Endothelial cell of umbilical vein (primary cell): ENCODE data around the gene DLGAP1.

Experiments
- CTCF ChIP-seq, 2 donors: IDR thresholded peaks; 1 replicate in 1 of 2; 2 replicates in 1 of 2; pipeline ENCODE4 v1.5.1; 2011; ENCODE audit warnings: low read length in 2 of 2, mild to moderate bottlenecking in 2 of 2, moderate library complexity in 2 of 2, control low read depth in 1 of 2, inconsistent platforms in 1 of 2, low read depth in 1 of 2; ENCODE audit not compliant: insufficient read depth in 1 of 2; ENCODE audit errors: extremely low read depth in 1 of 2
- POLR2A ChIP-seq: IDR thresholded peaks from 2 replicates; pipeline ENCODE4 v1.6.1; 2012; ENCODE audit warnings: low read depth, mild to moderate bottlenecking, control low read depth, low read length

- TF ChIP-seq CTCF (IDR thresholded peaks at IDR 0.05; ENCODE audit: extremely low read depth in 1 of 2, insufficient read depth in 1 of 2, low read depth in 1 of 2, low read length in 2 of 2) (no peak), POLR2A (no peak)
Observed at GRCh38 chr18:3966246-3966641, 488.9 kb downstream of the DLGAP1 start.
